CD14-positive monocyte (primary cell): ENCODE data around the gene CEBPB. TPM values are rescaled to one million over a fixed set of nuclear protein-coding genes. Genes with fewer than 3 reads are reported as not detected.
A peak's percentile ranks its signal among the peaks of the same experiment; 100 is the strongest.

Experiments used
- DNase-seq, 3 donors: peaks; one replicate each; pipeline ENCODE4 v3.0.0-alpha.2; 2011 to 2022
- H2AFZ ChIP-seq: 2 replicates; pipeline ENCODE4 v1.6.0; 2012; ENCODE audit warnings: mild to moderate bottlenecking, low read depth, low read length, inconsistent platforms; ENCODE audit not compliant: insufficient read depth, poor library complexity, severe bottlenecking
- H3K27ac ChIP-seq, 2 donors: 1 replicate in 1 of 2; 2 replicates in 1 of 2; pipeline ENCODE4 v1.5.1; 2012 to 2013; ENCODE audit warnings: low read length in 2 of 2, control low read depth in 1 of 2, inconsistent platforms in 1 of 2, low read depth in 1 of 2, mild to moderate bottlenecking in 1 of 2
- H3K27me3 ChIP-seq, 2 donors: one replicate each; pipeline versions ENCODE4 v1.6.0 to v1.6.1; 2011 to 2013; ENCODE audit warnings: low read length in 2 of 2; ENCODE audit not compliant: control insufficient read depth in 2 of 2, insufficient read depth in 2 of 2
- H3K36me3 ChIP-seq, 2 donors: replicated peaks in 1 of 2; 1 replicate in 1 of 2; 2 replicates in 1 of 2; pipeline versions ENCODE4 v1.5.1 to v1.6.1; 2012 to 2013; ENCODE audit warnings: low read length in 2 of 2, control low read depth in 1 of 2, inconsistent platforms in 1 of 2, mild to moderate bottlenecking in 1 of 2; ENCODE audit not compliant: insufficient read depth in 2 of 2, control insufficient read depth in 1 of 2
- H3K4me1 ChIP-seq, 2 donors: 1 replicate in 1 of 2; 2 replicates in 1 of 2; pipeline versions ENCODE4 v1.5.1 to v1.6.1; 2012 to 2013; ENCODE audit warnings: low read length in 2 of 2, control low read depth in 1 of 2, inconsistent platforms in 1 of 2, mild to moderate bottlenecking in 1 of 2, moderate library complexity in 1 of 2; ENCODE audit not compliant: insufficient read depth in 2 of 2, control insufficient read depth in 1 of 2
- H3K4me2 ChIP-seq: replicated peaks from 2 replicates; pipeline ENCODE3; 2012; ENCODE audit warnings: low read length, moderate library complexity, mild to moderate bottlenecking; ENCODE audit not compliant: poor library complexity, severe bottlenecking; ENCODE audit errors: extremely low read depth
- H3K4me3 ChIP-seq, 3 experiments: fragments of 200-600 bp in 1 of 3; sonication (generic) in 1 of 3; replicated peaks in 1 of 3; 1 replicate in 2 of 3; 2 replicates in 1 of 3; pipeline ENCODE4 v1.5.1; 2011 to 2013; ENCODE audit warnings: low read length in 3 of 3, mild to moderate bottlenecking in 3 of 3, control low read depth in 2 of 3, low read depth in 2 of 3, inconsistent platforms in 1 of 3, moderate library complexity in 1 of 3
- H3K79me2 ChIP-seq: 2 replicates; pipeline ENCODE4 v1.6.0; 2012; ENCODE audit warnings: mild to moderate bottlenecking, control low read depth, inconsistent platforms, low read length, moderate library complexity; ENCODE audit not compliant: insufficient read depth
- H3K9ac ChIP-seq: 2 replicates; pipeline ENCODE4 v1.6.0; 2017; ENCODE audit warnings: low read length, mild to moderate bottlenecking; ENCODE audit not compliant: insufficient read depth, poor library complexity, severe bottlenecking
- H3K9me3 ChIP-seq, 2 donors: replicated peaks in 1 of 2; 1 replicate in 1 of 2; 2 replicates in 1 of 2; pipeline versions ENCODE4 v1.5.1 to v1.6.1; 2012 to 2013; ENCODE audit warnings: low read length in 2 of 2, control low read depth in 1 of 2; ENCODE audit not compliant: control insufficient read depth in 1 of 2, insufficient read depth in 1 of 2
- H4K20me1 ChIP-seq: 2 replicates; pipeline ENCODE4 v1.6.0; 2012; ENCODE audit warnings: mild to moderate bottlenecking, low read length, control low read depth, moderate library complexity; ENCODE audit not compliant: insufficient read depth
- H3K27ac Mint-ChIP-seq, 7 donors: one replicate each; pipeline ENCODE4 v1.8.0; 2020; ENCODE audit warnings: mild to moderate bottlenecking in 7 of 7, mixed read lengths in 7 of 7, moderate library complexity in 6 of 7, inconsistent platforms in 2 of 7
- H3K27me3 Mint-ChIP-seq, 3 donors: one replicate each; pipeline ENCODE4 v1.8.0; 2021 to 2022; ENCODE audit warnings: low read depth in 3 of 3, mild to moderate bottlenecking in 3 of 3, mixed read lengths in 3 of 3, moderate library complexity in 3 of 3, inconsistent platforms in 1 of 3
- H3K36me3 Mint-ChIP-seq, 2 donors: one replicate each; pipeline ENCODE4 v1.8.0; 2020; ENCODE audit warnings: mixed read lengths in 2 of 2, inconsistent platforms in 1 of 2, mild to moderate bottlenecking in 1 of 2
- H3K4me1 Mint-ChIP-seq: one replicate; pipeline ENCODE4 v1.8.0; 2020; ENCODE audit warnings: mild to moderate bottlenecking, mixed read lengths
- H3K4me3 Mint-ChIP-seq, 2 donors: one replicate each; pipeline ENCODE4 v1.8.0; 2020; ENCODE audit warnings: mild to moderate bottlenecking in 2 of 2, mixed read lengths in 2 of 2, moderate library complexity in 1 of 2
- H3K9me3 Mint-ChIP-seq, 7 donors: one replicate each; pipeline ENCODE4 v1.8.0; 2020 to 2022; ENCODE audit warnings: mixed read lengths in 7 of 7, mild to moderate bottlenecking in 6 of 7, moderate library complexity in 6 of 7, inconsistent platforms in 2 of 7
- WGBS: methylation state at CpG from one replicate; pipeline ENCODE4 v1.1.5; 2013; ENCODE audit warnings: missing lambda C conversion rate; ENCODE audit not compliant: insufficient coverage; 5-methylcytosine and 5-hydroxymethylcytosine counted together
- intact Hi-C, 2 donors: fragments of 100-400 bp; cut with micrococcal nuclease; formaldehyde crosslinking; loops; one replicate each; pipeline versions ENCODE4 v1.15.0 to v1.15.1; 2023
- polyA plus RNA-seq, 3 donors: library from polyadenylated mRNA; depleted of rRNA in 1 of 3; unstranded in 2 of 3; stranded (reverse) in 1 of 3; fragments of 300-500 nt in 2 of 3; fragments of >200 nt in 1 of 3; fragmentation: Illumina TruSeq in 2 of 3; gene quantifications; 1 replicate in 2 of 3; 2 replicates in 1 of 3; pipeline ENCODE4 v1.2.3, GENCODE V29; 2012 to 2021
- TF ChIP-seq, protein P1 (sequence below): fragments of 200-600 bp; IDR thresholded peaks from one replicate; pipeline ENCODE4 v1.8.0; 2022; ENCODE audit warnings: antibody characterized with exemption, mild to moderate bottlenecking

CEBPB gene
- polyA plus RNA-seq, 3 donors: 52.4 to 445 (median 80.8) TPM

DNA sequence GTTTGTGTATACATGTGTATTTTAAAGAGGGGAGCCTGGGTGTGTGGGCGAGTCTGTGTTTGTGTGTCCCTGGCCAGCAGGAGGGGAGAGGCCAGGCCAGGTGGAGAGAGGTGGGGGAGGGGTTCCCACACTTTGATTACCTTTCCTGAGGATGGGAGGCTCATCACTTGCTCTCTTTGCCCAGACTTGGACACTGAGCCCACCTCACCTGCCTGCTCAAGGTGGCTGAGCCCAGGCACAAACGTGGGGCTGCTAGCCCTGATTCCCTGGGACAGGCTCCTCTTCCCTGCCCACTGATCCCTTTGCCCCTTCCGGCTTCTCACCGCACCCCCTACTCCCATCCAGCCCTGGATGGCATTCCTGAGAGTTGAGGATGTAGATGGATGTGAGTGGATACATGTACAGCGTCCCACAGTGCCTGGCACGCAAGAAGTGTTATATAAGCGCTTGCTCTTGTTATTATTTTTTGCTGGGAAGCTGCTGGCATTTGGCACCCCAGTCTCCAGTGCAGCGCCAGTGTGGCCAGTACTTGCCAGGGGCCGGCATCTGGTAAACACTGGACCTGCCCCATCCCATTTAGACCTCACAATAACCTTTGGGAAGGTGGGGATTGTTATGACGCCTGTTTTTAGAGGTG lies 2.7 kb downstream of the CEBPB start:
- DNase-seq: no peak
- H3K9me3 ChIP-seq: no peaks in the 10 kb centered on the region
- Mint-ChIP-seq H3K27ac (peak overlapping the region; percentile 90 to 97 (median 95)), H3K27me3 (peaks cover 0 to 6% (median 0%) of the 10 kb centered on the region in 3 donors), H3K4me1 (peaks cover 56% of the 10 kb centered on the region), H3K36me3 (peaks cover 36 to 40% of the 10 kb centered on the region in 2 donors), H3K4me3 (peak overlapping the region; percentile 97 to 100), H3K9me3 (peaks cover 0 to 9% (median 0%) of the 10 kb centered on the region in 7 donors)
- peaks cover 24 to 30% of the 10 kb centered on the region in 2 donors for H3K36me3 ChIP-seq
- H2AFZ ChIP-seq: no peak overlapping the region
- H3K79me2 ChIP-seq: peaks cover 54% of the 10 kb centered on the region
- H4K20me1 ChIP-seq: peaks cover 63% of the 10 kb centered on the region
- H3K27ac ChIP-seq: peak overlapping the region; percentile 88 to 90
- peaks cover 62 to 72% of the 10 kb centered on the region in 2 donors for H3K4me1 ChIP-seq
- no peaks in the 10 kb centered on the region for H3K27me3 ChIP-seq
- TF ChIP-seq, protein P1, sequence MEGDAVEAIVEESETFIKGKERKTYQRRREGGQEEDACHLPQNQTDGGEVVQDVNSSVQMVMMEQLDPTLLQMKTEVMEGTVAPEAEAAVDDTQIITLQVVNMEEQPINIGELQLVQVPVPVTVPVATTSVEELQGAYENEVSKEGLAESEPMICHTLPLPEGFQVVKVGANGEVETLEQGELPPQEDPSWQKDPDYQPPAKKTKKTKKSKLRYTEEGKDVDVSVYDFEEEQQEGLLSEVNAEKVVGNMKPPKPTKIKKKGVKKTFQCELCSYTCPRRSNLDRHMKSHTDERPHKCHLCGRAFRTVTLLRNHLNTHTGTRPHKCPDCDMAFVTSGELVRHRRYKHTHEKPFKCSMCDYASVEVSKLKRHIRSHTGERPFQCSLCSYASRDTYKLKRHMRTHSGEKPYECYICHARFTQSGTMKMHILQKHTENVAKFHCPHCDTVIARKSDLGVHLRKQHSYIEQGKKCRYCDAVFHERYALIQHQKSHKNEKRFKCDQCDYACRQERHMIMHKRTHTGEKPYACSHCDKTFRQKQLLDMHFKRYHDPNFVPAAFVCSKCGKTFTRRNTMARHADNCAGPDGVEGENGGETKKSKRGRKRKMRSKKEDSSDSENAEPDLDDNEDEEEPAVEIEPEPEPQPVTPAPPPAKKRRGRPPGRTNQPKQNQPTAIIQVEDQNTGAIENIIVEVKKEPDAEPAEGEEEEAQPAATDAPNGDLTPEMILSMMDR: no peak
- intact Hi-C loops: loop anchor here in 1 of 2 donors (5.0 kb wide), 3 partner anchors 34 to 154 kb away; no protein-coding TSS in a partner anchor
- H3K4me2 ChIP-seq: peak overlapping the region; percentile 87
- peak overlapping the region; percentile 99 for H3K9ac ChIP-seq
- 64% methylated on average over 4 of the region's 10 CpGs for WGBS
- H3K4me3 ChIP-seq: peak overlapping the region; percentile 85 to 96 (median 96)

- intact Hi-C loops: loop anchor here (2.0 to 5.0 kb wide), 4 partner anchors 27 to 153 kb away; no protein-coding TSS in a partner anchor
- peak in 1 of 3 donors; percentile 56 for DNase-seq
- Histone ChIP-seq H3K4me1 (peaks cover 56 to 69% of the 10 kb centered on the region in 2 donors), H3K27ac (peak overlapping the region; percentile 88 to 90), H3K9me3 (no peaks in the 10 kb centered on the region), H2AFZ (no peak overlapping the region), H3K9ac (peak overlapping the region; percentile 99), H3K4me3 (peak overlapping the region; percentile 85 to 96 (median 96)), H4K20me1 (peaks cover 66% of the 10 kb centered on the region), H3K79me2 (peaks cover 54% of the 10 kb centered on the region), H3K4me2 (peak overlapping the region; percentile 87), H3K36me3 (peaks cover 24 to 30% of the 10 kb centered on the region in 2 donors), H3K27me3 (no peaks in the 10 kb centered on the region)
- WGBS: 54% methylated on average over 10 of the region's 16 CpGs
- Mint-ChIP-seq H3K4me3 (peak overlapping the region; percentile 97 to 100), H3K27ac (peak overlapping the region; percentile 90 to 97 (median 95)), H3K27me3 (peaks cover 0 to 6% (median 0%) of the 10 kb centered on the region in 3 donors), H3K9me3 (peaks cover 0 to 9% (median 0%) of the 10 kb centered on the region in 7 donors), H3K4me1 (peaks cover 53% of the 10 kb centered on the region), H3K36me3 (peaks cover 36 to 40% of the 10 kb centered on the region in 2 donors)
- TF ChIP-seq, protein P1: no peak
Measured at GRCh38 chr20:50193836-50194421, 3.3 kb downstream of the CEBPB start.
